HUES64 (cell line): Measurements from ENCODE around the gene FLVCR1.
"Not testable (repeated sequence)": the region's sequence is repeated elsewhere in the genome, so short reads cannot be mapped to it uniquely, and the experiment has no call there.

Source experiments
- H3K27ac ChIP-seq: 2 replicates; pipeline ENCODE4 v1.7.0; 2013; ENCODE audit warnings: low read depth, low read length, inconsistent platforms
- H3K27me3 ChIP-seq: 2 replicates; pipeline ENCODE4 v1.6.1; 2013; ENCODE audit warnings: mild to moderate bottlenecking, low read length; ENCODE audit not compliant: insufficient read depth
- H3K36me3 ChIP-seq: 2 replicates; pipeline ENCODE4 v1.6.1; 2013; ENCODE audit warnings: mild to moderate bottlenecking, low read length; ENCODE audit not compliant: insufficient read depth
- H3K4me1 ChIP-seq: 2 replicates; pipeline ENCODE4 v1.6.1; 2013; ENCODE audit warnings: mild to moderate bottlenecking, low read length, moderate library complexity; ENCODE audit not compliant: insufficient read depth
- H3K4me3 ChIP-seq: 2 replicates; pipeline ENCODE4 v1.5.1; 2013; ENCODE audit warnings: mild to moderate bottlenecking, low read length, moderate library complexity
- H3K9ac ChIP-seq: 2 replicates; pipeline ENCODE4 v1.6.1; 2013; ENCODE audit warnings: mild to moderate bottlenecking, low read depth, low read length
- H3K9me3 ChIP-seq: 2 replicates; pipeline ENCODE4 v1.6.1; 2013; ENCODE audit warnings: low read depth, low read length; ENCODE audit not compliant: insufficient read depth
- WGBS: fragments of 150-250, 120-280 bp; methylation state at CpG from one replicate; pipeline ENCODE4 v1.1.7; 2013; ENCODE audit warnings: missing lambda C conversion rate; 5-methylcytosine and 5-hydroxymethylcytosine counted together

The FLVCR1 gene

DNA sequence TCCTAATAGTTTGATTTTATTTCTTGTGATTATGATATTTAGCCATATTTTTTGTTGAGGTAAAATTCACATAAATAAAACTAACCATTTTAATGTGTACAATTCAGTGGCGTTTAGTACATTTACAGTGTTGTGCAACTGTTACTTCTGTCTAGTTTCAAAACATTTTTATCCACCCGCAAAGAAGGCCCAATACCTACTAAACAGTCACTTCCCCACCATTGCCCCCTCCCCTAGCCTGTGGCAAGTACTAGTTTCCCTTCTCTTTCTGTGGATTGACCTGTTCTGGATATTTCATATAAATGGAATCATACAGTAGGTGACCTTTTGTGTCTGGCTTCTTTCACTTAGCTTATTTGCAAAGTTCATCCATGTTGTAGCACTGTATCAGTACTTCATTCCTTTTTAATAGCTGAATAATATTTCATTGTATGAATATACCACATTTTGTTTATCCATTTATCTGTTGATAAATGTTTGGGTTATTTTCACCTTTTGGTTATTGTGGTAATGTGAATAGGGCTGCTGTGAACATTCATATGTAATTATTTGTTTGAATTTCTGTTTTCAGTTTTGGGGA lies 4.1 kb downstream of the FLVCR1 start:
- peaks cover 4% of the 10 kb centered on the region; the same call in 1 of the 2 replicates for H3K4me1 ChIP-seq
- no peaks in the 10 kb centered on the region for H3K27me3 ChIP-seq
- H3K4me3 ChIP-seq, result peak overlapping the region; percentile 54
- WGBS, result 100% methylated on average over 2 of the region's 2 CpGs
- no peaks in the 10 kb centered on the region for H3K9me3 ChIP-seq
- no peak overlapping the region for H3K9ac ChIP-seq
- no peak overlapping the region for H3K27ac ChIP-seq
- H3K36me3 ChIP-seq, result peaks cover 65% of the 10 kb centered on the region

DNA sequence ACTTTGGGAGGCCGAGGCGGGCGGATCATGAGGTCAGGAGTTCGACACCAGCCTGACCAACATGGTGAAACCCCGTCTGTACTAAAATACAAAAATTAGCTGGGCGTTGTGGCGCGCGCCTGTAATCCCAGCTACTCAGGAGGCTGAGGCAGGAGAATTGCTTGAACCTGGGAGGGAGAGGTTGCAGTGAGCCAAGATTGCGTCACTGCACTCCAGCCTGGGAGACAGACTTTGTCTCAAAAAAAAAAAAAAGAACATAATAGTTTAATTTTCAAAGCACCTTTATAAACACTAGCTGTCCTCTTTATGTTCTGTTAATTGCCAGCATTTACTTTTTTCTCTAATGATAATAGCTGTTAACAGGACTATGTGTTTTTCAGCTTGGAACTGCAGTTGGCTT lies 5.3 kb downstream of the FLVCR1 start:
- not testable (repeated sequence) for H3K27me3 ChIP-seq, H3K27ac ChIP-seq, H3K9ac ChIP-seq, H3K9me3 ChIP-seq, H3K4me1 ChIP-seq
- peak overlapping the region; percentile 54 for H3K4me3 ChIP-seq
- peaks cover 76% of the 10 kb centered on the region for H3K36me3 ChIP-seq
- WGBS, result 84% methylated on average over 10 of the region's 10 CpGs

- peak overlapping the region; percentile 54; the same call in 1 of the 2 replicates for H3K4me3 ChIP-seq
- H3K27me3 ChIP-seq, result no peaks in the 10 kb centered on the region
- H3K9me3 ChIP-seq, result no peaks in the 10 kb centered on the region
- H3K36me3 ChIP-seq, result peaks cover 85% of the 10 kb centered on the region
- H3K9ac ChIP-seq, result no peak overlapping the region
- peaks cover 4% of the 10 kb centered on the region; the same call in 1 of the 2 replicates for H3K4me1 ChIP-seq
- WGBS, result 85% methylated on average over 4 of the region's 4 CpGs
- no peak overlapping the region for H3K27ac ChIP-seq
These were observed 6.1 kb downstream of the FLVCR1 start for GRCh38 chr1:212864201-212864600.

DNA sequence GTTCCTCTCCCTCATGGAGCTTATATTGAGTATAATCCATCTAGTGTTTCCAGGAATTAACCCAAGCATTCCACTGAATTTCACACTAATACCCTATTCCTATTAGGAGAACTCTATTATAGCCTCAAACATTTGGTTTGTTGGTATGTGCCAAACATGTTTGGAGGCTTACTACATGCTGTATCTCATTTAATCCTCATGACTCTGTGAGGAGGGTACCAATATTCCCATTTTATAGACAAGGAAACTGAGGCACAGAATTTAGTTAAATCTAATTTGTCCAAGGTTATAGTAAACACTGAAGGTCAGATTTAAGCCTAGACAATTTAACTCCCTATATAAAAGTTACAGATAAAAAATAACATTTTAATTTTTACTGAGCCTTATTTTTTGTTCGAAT lies 9.1 kb downstream of the FLVCR1 start:
- Histone ChIP-seq H3K27me3 (no peaks in the 10 kb centered on the region), H3K27ac (no peak overlapping the region), H3K9ac (no peak overlapping the region), H3K4me1 (peaks cover 4% of the 10 kb centered on the region; the same call in 1 of the 2 replicates), H3K36me3 (peaks cover 94% of the 10 kb centered on the region), H3K9me3 (no peaks in the 10 kb centered on the region), H3K4me3 (no peak overlapping the region)
- WGBS, result no CpG with 5 or more reads among the region's 1 CpG

DNA sequence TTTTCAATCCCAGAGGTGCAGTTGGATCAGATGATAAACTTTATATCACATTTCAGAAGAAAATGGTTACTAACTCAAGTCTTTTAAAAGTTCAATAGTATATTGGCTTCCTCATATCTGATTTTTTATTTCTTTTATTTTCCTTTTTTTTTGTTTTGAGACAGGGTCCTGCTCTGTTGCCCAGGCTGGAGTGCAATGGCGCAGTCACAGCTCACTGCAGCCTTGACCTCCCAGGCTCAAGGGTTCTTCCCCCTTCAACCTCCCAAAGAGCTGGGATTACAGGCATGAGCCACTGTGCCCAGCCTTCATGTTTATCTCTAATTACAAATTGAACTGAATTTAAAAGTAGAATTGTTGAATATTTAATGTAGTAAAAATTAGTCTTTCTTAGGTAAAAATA lies 13.9 kb downstream of the FLVCR1 start:
- Histone ChIP-seq H3K9me3 (no peaks in the 10 kb centered on the region), H3K27me3 (no peaks in the 10 kb centered on the region), H3K9ac (no peak overlapping the region), H3K4me3 (no peak overlapping the region), H3K4me1 (no peaks in the 10 kb centered on the region), H3K27ac (no peak overlapping the region), H3K36me3 (peaks cover 100% of the 10 kb centered on the region)
- 59% methylated on average over 1 of the region's 1 CpG for WGBS

- Histone ChIP-seq H3K27ac (no peak overlapping the region), H3K27me3 (no peaks in the 10 kb centered on the region), H3K4me1 (no peaks in the 10 kb centered on the region), H3K9me3 (no peaks in the 10 kb centered on the region), H3K9ac (no peak overlapping the region), H3K36me3 (peaks cover 97% of the 10 kb centered on the region), H3K4me3 (no peak overlapping the region)
- 87% methylated on average over 2 of the region's 2 CpGs for WGBS
These were observed 15.4 kb downstream of the FLVCR1 start for GRCh38 chr1:212873518-212873917.

GRCh38 chr1:212878418-212878817 lies 20.3 kb downstream of the FLVCR1 start:
- no peaks in the 10 kb centered on the region for H3K9me3 ChIP-seq
- peaks cover 15% of the 10 kb centered on the region; the same call in 1 of the 2 replicates for H3K4me1 ChIP-seq
- no peak overlapping the region for H3K27ac ChIP-seq
- no peak overlapping the region for H3K4me3 ChIP-seq
- no peak overlapping the region for H3K9ac ChIP-seq
- no peaks in the 10 kb centered on the region for H3K27me3 ChIP-seq
- peaks cover 94% of the 10 kb centered on the region for H3K36me3 ChIP-seq
- 98% methylated on average over 5 of the region's 6 CpGs for WGBS

DNA sequence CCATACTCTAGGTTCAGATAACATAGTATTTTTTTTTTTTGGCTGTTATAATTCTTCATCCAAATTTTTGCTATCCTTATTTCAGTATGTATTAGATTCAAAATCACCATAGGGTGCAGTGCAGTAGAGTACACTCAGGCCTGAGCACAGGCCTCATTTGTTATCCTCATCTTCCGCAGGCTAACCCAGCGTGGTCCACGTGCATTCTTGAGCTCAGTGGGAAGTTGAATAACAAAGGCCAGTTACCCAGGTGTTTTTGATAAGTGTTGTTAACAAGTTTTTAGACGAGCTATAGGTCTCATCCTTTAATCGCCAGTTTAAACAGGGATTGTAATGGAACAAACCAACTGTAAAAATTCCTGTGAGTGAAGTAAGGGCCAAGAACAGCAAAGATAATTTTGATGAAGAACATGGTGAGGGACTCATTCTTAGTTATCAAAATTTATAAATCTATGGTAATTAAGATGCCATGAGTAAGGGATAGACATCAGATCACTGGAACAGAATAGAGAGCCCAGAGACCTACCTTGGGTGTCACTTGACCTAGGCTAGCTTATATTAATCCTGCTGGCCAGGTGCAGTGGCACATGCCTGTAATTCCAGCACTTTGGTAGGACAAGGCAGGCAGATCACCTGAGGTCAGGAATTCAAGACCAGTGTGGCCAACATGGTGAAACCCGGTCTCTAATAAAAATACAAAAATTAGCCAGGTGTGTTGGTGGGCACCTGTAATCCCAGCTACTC lies 22.0 kb downstream of the FLVCR1 start:
- no peak overlapping the region for H3K4me3 ChIP-seq
- peaks cover 94% of the 10 kb centered on the region for H3K36me3 ChIP-seq
- peak overlapping the region; percentile 44; the same call in 1 of the 2 replicates for H3K27ac ChIP-seq
- peaks cover 15% of the 10 kb centered on the region; the same call in 1 of the 2 replicates for H3K4me1 ChIP-seq
- no peaks in the 10 kb centered on the region for H3K27me3 ChIP-seq
- 72% methylated on average over 6 of the region's 6 CpGs for WGBS
- no peak overlapping the region for H3K9ac ChIP-seq
- no peaks in the 10 kb centered on the region for H3K9me3 ChIP-seq

- peaks cover 96% of the 10 kb centered on the region for H3K36me3 ChIP-seq
- no peak overlapping the region for H3K27ac ChIP-seq
- 82% methylated on average over 4 of the region's 4 CpGs for WGBS
These were observed 26.5 kb downstream of the FLVCR1 start for GRCh38 chr1:212884592-212884991.

DNA sequence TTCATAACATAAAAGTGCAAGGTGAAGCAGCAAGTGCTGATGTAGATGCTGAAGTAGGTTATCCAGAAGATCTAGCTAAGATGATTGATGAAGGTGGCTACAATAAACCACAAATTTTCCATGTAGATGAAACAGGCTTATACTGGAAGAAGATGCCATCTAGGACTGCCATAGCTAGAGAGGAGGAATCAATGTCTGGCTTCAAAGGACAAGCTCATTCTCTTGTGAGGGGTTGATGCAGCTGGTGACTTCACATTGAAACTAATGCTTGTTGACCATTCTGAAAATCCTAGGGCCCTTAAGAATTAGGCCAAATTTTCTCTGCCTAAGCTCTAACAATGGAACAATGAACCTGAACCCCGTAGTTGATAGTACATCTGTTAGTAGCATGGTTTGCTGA lies 34.0 kb downstream of the FLVCR1 start:
- Histone ChIP-seq H3K27me3 (no peaks in the 10 kb centered on the region), H3K9ac (no peak overlapping the region), H3K4me1 (no peaks in the 10 kb centered on the region; the same call in 1 of the 2 replicates), H3K4me3 (no peak overlapping the region), H3K27ac (no peak overlapping the region; the same call in 1 of the 2 replicates), H3K36me3 (peaks cover 95% of the 10 kb centered on the region), H3K9me3 (no peaks in the 10 kb centered on the region)
- WGBS, result 100% methylated on average over 1 of the region's 1 CpG

More at GRCh38 chr1:212884592-212884991, 26.5 kb downstream of the FLVCR1 start:
- Histone ChIP-seq H3K4me1 (peaks cover 6% of the 10 kb centered on the region; the same call in 1 of the 2 replicates), H3K9me3 (no peaks in the 10 kb centered on the region), H3K27me3 (no peaks in the 10 kb centered on the region), H3K9ac (no peak overlapping the region), H3K4me3 (no peak overlapping the region)

DNA sequence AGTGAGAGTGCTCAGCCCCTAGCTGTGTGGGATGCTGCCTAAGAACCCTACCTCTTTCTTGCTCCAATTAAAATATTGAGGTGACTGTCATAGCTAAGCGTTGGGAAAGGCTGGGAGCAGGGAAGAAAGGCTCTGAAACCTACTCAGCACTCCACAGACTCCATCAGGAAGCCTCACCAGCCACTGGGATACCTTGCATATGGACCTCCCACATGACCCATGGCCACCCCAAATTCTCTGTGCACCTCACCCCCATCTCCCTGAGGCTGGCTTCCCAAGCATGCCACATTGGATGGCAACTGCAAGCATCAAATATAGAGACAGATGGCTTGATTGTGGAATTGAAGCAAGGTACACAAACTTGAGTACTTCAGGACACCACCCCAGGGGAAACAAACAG lies 41.8 kb downstream of the FLVCR1 start:
- H3K9ac ChIP-seq, result no peak overlapping the region
- peaks cover 40% of the 10 kb centered on the region for H3K9me3 ChIP-seq
- 100% methylated on average over 1 of the region's 1 CpG for WGBS
- H3K36me3 ChIP-seq, result peaks cover 87% of the 10 kb centered on the region
- H3K27ac ChIP-seq, result peak overlapping the region; percentile 43; the same call in 1 of the 2 replicates
- H3K4me3 ChIP-seq, result no peak overlapping the region
- no peaks in the 10 kb centered on the region for H3K4me1 ChIP-seq
- H3K27me3 ChIP-seq, result no peaks in the 10 kb centered on the region
